Activated naive CD4-positive, alpha-beta T cell treated with anti-CD3 and anti-CD28 coated beads, Interleukin-2, amount 50 U/mL, for 24 hours (primary cell): ENCODE results near the gene LIPA.
"Not testable (repeated sequence)": the region's sequence is repeated elsewhere in the genome, so short reads cannot be mapped to it uniquely, and the experiment has no call there.

Experiments
- H3K27ac Mint-ChIP-seq: one replicate; pipeline ENCODE4 v1.8.0; 2021; ENCODE audit warnings: mild to moderate bottlenecking, mixed read lengths
- H3K27me3 Mint-ChIP-seq: one replicate; pipeline ENCODE4 v1.8.0; 2021; ENCODE audit warnings: mixed read lengths
- H3K36me3 Mint-ChIP-seq: one replicate; pipeline ENCODE4 v1.8.0; 2021; ENCODE audit warnings: mixed read lengths
- H3K4me1 Mint-ChIP-seq: one replicate; pipeline ENCODE4 v1.8.0; 2021; ENCODE audit warnings: mixed read lengths
- H3K4me3 Mint-ChIP-seq: one replicate; pipeline ENCODE4 v1.8.0; 2021; ENCODE audit warnings: mild to moderate bottlenecking, mixed read lengths
- H3K9me3 Mint-ChIP-seq: one replicate; pipeline ENCODE4 v1.8.0; 2021; ENCODE audit warnings: mixed read lengths

LIPA gene

GRCh38 chr10:89251409-89252224 lies at the start of gene LIPA:
Gene LIPA, minus strand, starts transcription at chr10:89251775. Its CDS starts 4,127 bp downstream, at chr10:89247648.
- H3K4me3 Mint-ChIP-seq: peak within 1 kb of the TSS; percentile 89
- peaks cover 34% of the 10 kb centered on the region for H3K4me1 Mint-ChIP-seq
- H3K27me3 Mint-ChIP-seq: no peaks in the 10 kb centered on the region
- peaks cover 5% of the 10 kb centered on the region for H3K9me3 Mint-ChIP-seq
- H3K36me3 Mint-ChIP-seq: peaks cover 6% of the 10 kb centered on the region
- H3K27ac Mint-ChIP-seq: peak within 1 kb of the TSS; percentile 82

- Mint-ChIP-seq H3K4me3 (peak overlapping the region; percentile 92), H3K4me1 (peaks cover 78% of the 10 kb centered on the region), H3K36me3 (peaks cover 27% of the 10 kb centered on the region), H3K27me3 (no peaks in the 10 kb centered on the region), H3K9me3 (peaks cover 6% of the 10 kb centered on the region), H3K27ac (peak overlapping the region; percentile 90)
These were observed 49.7 kb upstream of the LIPA start for GRCh38 chr10:89301232-89301631.

- Mint-ChIP-seq H3K27me3 (no peaks in the 10 kb centered on the region), H3K4me1 (peaks cover 80% of the 10 kb centered on the region), H3K9me3 (peaks cover 6% of the 10 kb centered on the region), H3K36me3 (peaks cover 13% of the 10 kb centered on the region), H3K27ac (peak overlapping the region; percentile 79), H3K4me3 (no peak overlapping the region)
These were observed 47.5 kb upstream of the LIPA start for GRCh38 chr10:89299031-89299430.

- Mint-ChIP-seq H3K36me3 (peaks cover 7% of the 10 kb centered on the region), H3K27me3 (no peaks in the 10 kb centered on the region), H3K4me1 (peaks cover 76% of the 10 kb centered on the region), H3K9me3 (peaks cover 6% of the 10 kb centered on the region), H3K27ac (peak overlapping the region; percentile 68), H3K4me3 (no peak overlapping the region)
These were observed 46.2 kb upstream of the LIPA start for GRCh38 chr10:89297791-89298190.

- H3K27me3 Mint-ChIP-seq: no peaks in the 10 kb centered on the region
- no peak overlapping the region for H3K27ac Mint-ChIP-seq
- H3K9me3 Mint-ChIP-seq: peaks cover 6% of the 10 kb centered on the region
- peaks cover 7% of the 10 kb centered on the region for H3K36me3 Mint-ChIP-seq
- no peak overlapping the region for H3K4me3 Mint-ChIP-seq
- H3K4me1 Mint-ChIP-seq: peaks cover 72% of the 10 kb centered on the region
These were observed 45.8 kb upstream of the LIPA start for GRCh38 chr10:89297356-89297755.

- peaks cover 6% of the 10 kb centered on the region for H3K9me3 Mint-ChIP-seq
- no peak overlapping the region for H3K27ac Mint-ChIP-seq
- H3K4me1 Mint-ChIP-seq: peaks cover 64% of the 10 kb centered on the region
- H3K36me3 Mint-ChIP-seq: peaks cover 7% of the 10 kb centered on the region
- H3K27me3 Mint-ChIP-seq: no peaks in the 10 kb centered on the region
- no peak overlapping the region for H3K4me3 Mint-ChIP-seq
These were observed 44.7 kb upstream of the LIPA start for GRCh38 chr10:89296220-89296648.

GRCh38 chr10:89295597-89295996 lies 44.0 kb upstream of the LIPA start:
- Mint-ChIP-seq H3K27me3 (no peaks in the 10 kb centered on the region), H3K4me1 (peaks cover 58% of the 10 kb centered on the region), H3K9me3 (peaks cover 6% of the 10 kb centered on the region), H3K27ac (no peak overlapping the region), H3K36me3 (peaks cover 7% of the 10 kb centered on the region), H3K4me3 (no peak overlapping the region)

GRCh38 chr10:89294721-89295239 lies 43.2 kb upstream of the LIPA start:
- Mint-ChIP-seq H3K27ac (peak overlapping the region; percentile 1), H3K9me3 (peaks cover 6% of the 10 kb centered on the region), H3K36me3 (peaks cover 7% of the 10 kb centered on the region), H3K27me3 (no peaks in the 10 kb centered on the region), H3K4me1 (peaks cover 50% of the 10 kb centered on the region), H3K4me3 (peak overlapping the region; percentile 53)

- not testable (repeated sequence) for H3K27me3 Mint-ChIP-seq, H3K36me3 Mint-ChIP-seq, H3K27ac Mint-ChIP-seq, H3K4me1 Mint-ChIP-seq, H3K4me3 Mint-ChIP-seq, H3K9me3 Mint-ChIP-seq
These were observed 33.7 kb upstream of the LIPA start for GRCh38 chr10:89285303-89285702.

- H3K9me3 Mint-ChIP-seq, H3K27me3 Mint-ChIP-seq, H3K4me1 Mint-ChIP-seq, H3K27ac Mint-ChIP-seq, H3K4me3 Mint-ChIP-seq, H3K36me3 Mint-ChIP-seq: not testable (repeated sequence)
These were observed 33.1 kb upstream of the LIPA start for GRCh38 chr10:89284711-89285110.

- Mint-ChIP-seq H3K36me3 (no peaks in the 10 kb centered on the region), H3K27ac (no peak overlapping the region), H3K27me3 (no peaks in the 10 kb centered on the region), H3K4me3 (no peak overlapping the region), H3K9me3 (no peaks in the 10 kb centered on the region), H3K4me1 (no peaks in the 10 kb centered on the region)
These were observed 32.4 kb upstream of the LIPA start for GRCh38 chr10:89283936-89284475.

GRCh38 chr10:89283025-89283935 lies 31.7 kb upstream of the LIPA start:
- no peak overlapping the region for H3K27ac Mint-ChIP-seq
- no peaks in the 10 kb centered on the region for H3K36me3 Mint-ChIP-seq
- no peak overlapping the region for H3K4me3 Mint-ChIP-seq
- H3K9me3 Mint-ChIP-seq: no peaks in the 10 kb centered on the region
- no peaks in the 10 kb centered on the region for H3K27me3 Mint-ChIP-seq
- no peaks in the 10 kb centered on the region for H3K4me1 Mint-ChIP-seq

- Mint-ChIP-seq H3K27me3 (no peaks in the 10 kb centered on the region), H3K4me3 (no peak overlapping the region), H3K4me1 (no peaks in the 10 kb centered on the region), H3K9me3 (no peaks in the 10 kb centered on the region), H3K36me3 (no peaks in the 10 kb centered on the region), H3K27ac (no peak overlapping the region)
These were observed 30.2 kb upstream of the LIPA start for GRCh38 chr10:89281606-89282395.

- H3K27me3 Mint-ChIP-seq: no peaks in the 10 kb centered on the region
- H3K27ac Mint-ChIP-seq: no peak overlapping the region
- H3K36me3 Mint-ChIP-seq: no peaks in the 10 kb centered on the region
- H3K4me3 Mint-ChIP-seq: no peak overlapping the region
- H3K4me1 Mint-ChIP-seq: no peaks in the 10 kb centered on the region
- no peaks in the 10 kb centered on the region for H3K9me3 Mint-ChIP-seq
These were observed 28.9 kb upstream of the LIPA start for GRCh38 chr10:89280508-89280907.

- no peaks in the 10 kb centered on the region for H3K9me3 Mint-ChIP-seq
- H3K27me3 Mint-ChIP-seq: no peaks in the 10 kb centered on the region
- no peaks in the 10 kb centered on the region for H3K4me1 Mint-ChIP-seq
- H3K4me3 Mint-ChIP-seq: no peak overlapping the region
- no peaks in the 10 kb centered on the region for H3K36me3 Mint-ChIP-seq
- no peak overlapping the region for H3K27ac Mint-ChIP-seq
These were observed 27.9 kb upstream of the LIPA start for GRCh38 chr10:89279421-89279869.
